ENCODE results near the gene THSD4.

The THSD4 gene

DNA sequence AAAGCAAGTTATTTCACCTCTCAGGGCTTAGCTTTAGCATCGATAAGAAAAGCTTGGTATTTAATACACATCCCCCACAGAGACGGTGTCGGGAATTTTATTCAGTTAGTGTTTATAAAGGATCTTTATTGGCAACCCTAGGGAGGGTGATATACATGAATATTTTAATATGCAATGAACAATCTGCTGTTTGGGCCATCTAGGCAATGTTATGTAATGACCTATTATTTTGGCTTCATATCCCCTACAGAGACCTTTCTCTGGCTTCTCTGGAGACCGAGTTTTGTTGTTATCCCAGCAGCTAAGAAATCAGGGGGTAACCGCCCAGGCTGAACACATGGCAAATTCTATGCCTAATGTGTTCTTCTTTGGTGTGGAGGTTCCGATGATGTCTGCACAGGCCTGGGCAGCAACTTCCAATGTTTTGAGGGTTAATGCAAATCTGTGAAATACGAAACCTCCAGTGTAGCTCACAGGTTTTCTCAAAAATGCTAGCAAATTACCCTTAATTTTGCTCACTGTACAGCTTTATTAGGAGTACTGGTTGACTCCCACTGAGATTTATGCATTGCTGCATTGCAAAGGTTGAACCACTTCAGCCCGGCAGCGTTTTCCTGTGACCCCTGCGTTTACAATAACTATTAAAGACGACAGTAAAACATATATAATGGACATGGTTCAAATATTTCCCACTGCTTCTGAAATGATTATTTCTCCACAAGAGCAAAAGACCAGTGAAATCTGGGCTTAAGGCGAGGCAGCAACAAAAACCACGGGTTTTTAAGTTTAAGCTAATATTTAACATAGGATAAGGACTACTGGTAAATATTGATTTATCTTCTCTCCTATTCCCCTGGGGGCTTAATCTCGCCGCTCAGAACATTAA lies 396.8 kb downstream of the THSD4 start:
- H3K27ac ChIP-seq (ENCODE audit: low read length): no peak overlapping the region
- no peaks in the 10 kb centered on the region for H3K36me3 ChIP-seq (ENCODE audit: control insufficient read depth, low read depth, low read length)
- no peak overlapping the region for H3K4me3 ChIP-seq (ENCODE audit: low read length)
- H3K4me1 ChIP-seq (ENCODE audit: control insufficient read depth, low read depth, low read length): peaks cover 19% of the 10 kb centered on the region
- H3K27me3 ChIP-seq (ENCODE audit: control insufficient read depth, insufficient read depth, low read length): no peaks in the 10 kb centered on the region
- no peak overlapping the region for H3K9ac ChIP-seq (ENCODE audit: low read length)
- no peaks in the 10 kb centered on the region for H3K9me3 ChIP-seq (ENCODE audit: control insufficient read depth, low read depth, low read length)

DNA sequence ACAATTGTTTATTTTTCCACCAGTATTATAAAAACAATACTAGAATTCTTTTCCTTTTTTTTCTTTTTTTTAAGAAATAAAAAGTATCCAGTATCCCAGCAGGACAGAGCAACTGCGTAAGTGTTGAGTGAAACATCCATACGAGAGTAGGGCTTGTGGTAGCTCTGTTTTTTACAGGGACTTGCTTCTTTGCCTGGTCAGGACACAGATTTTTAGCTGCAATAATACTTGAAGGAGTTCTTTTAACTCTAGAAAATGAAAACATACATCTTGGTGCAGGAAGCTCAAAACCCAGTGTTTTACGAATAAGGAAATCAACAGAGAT lies 397.4 kb downstream of the THSD4 start:
- no peak overlapping the region for H3K27ac ChIP-seq (ENCODE audit: low read length)
- no peaks in the 10 kb centered on the region for H3K27me3 ChIP-seq (ENCODE audit: control insufficient read depth, insufficient read depth, low read length)
- H3K36me3 ChIP-seq (ENCODE audit: control insufficient read depth, low read depth, low read length): no peaks in the 10 kb centered on the region
- H3K4me1 ChIP-seq (ENCODE audit: control insufficient read depth, low read depth, low read length): peaks cover 19% of the 10 kb centered on the region
- no peaks in the 10 kb centered on the region for H3K9me3 ChIP-seq (ENCODE audit: control insufficient read depth, low read depth, low read length)
- H3K4me3 ChIP-seq (ENCODE audit: low read length): no peak overlapping the region
- no peak overlapping the region for H3K9ac ChIP-seq (ENCODE audit: low read length)

- peaks cover 19% of the 10 kb centered on the region for H3K4me1 ChIP-seq (ENCODE audit: control insufficient read depth, low read depth, low read length)
- H3K36me3 ChIP-seq (ENCODE audit: control insufficient read depth, low read depth, low read length): no peaks in the 10 kb centered on the region
- no peak overlapping the region for H3K9ac ChIP-seq (ENCODE audit: low read length)
- H3K27me3 ChIP-seq (ENCODE audit: control insufficient read depth, insufficient read depth, low read length): no peaks in the 10 kb centered on the region
- H3K4me3 ChIP-seq (ENCODE audit: low read length): no peak overlapping the region
- H3K9me3 ChIP-seq (ENCODE audit: control insufficient read depth, low read depth, low read length): no peaks in the 10 kb centered on the region
- no peak overlapping the region for H3K27ac ChIP-seq (ENCODE audit: low read length)
Measured at GRCh38 chr15:71515375-71516186, 400.3 kb downstream of the THSD4 start.

GRCh38 chr15:71517751-71518150 lies 402.5 kb downstream of the THSD4 start:
- Histone ChIP-seq H3K9ac (ENCODE audit: low read length) (no peak overlapping the region), H3K4me1 (ENCODE audit: control insufficient read depth, low read depth, low read length) (peaks cover 11% of the 10 kb centered on the region), H3K27me3 (ENCODE audit: control insufficient read depth, insufficient read depth, low read length) (no peaks in the 10 kb centered on the region), H3K27ac (ENCODE audit: low read length) (no peak overlapping the region), H3K4me3 (ENCODE audit: low read length) (no peak overlapping the region), H3K36me3 (ENCODE audit: control insufficient read depth, low read depth, low read length) (no peaks in the 10 kb centered on the region), H3K9me3 (ENCODE audit: control insufficient read depth, low read depth, low read length) (no peaks in the 10 kb centered on the region)

- Histone ChIP-seq H3K36me3 (ENCODE audit: control insufficient read depth, low read depth, low read length) (no peaks in the 10 kb centered on the region), H3K27me3 (ENCODE audit: control insufficient read depth, insufficient read depth, low read length) (no peaks in the 10 kb centered on the region), H3K9ac (ENCODE audit: low read length) (no peak overlapping the region), H3K4me1 (ENCODE audit: control insufficient read depth, low read depth, low read length) (peaks cover 11% of the 10 kb centered on the region), H3K27ac (ENCODE audit: low read length) (no peak overlapping the region), H3K9me3 (ENCODE audit: control insufficient read depth, low read depth, low read length) (no peaks in the 10 kb centered on the region), H3K4me3 (ENCODE audit: low read length) (no peak overlapping the region)
Measured at GRCh38 chr15:71518661-71519060, 403.4 kb downstream of the THSD4 start.

- Histone ChIP-seq H3K4me3 (ENCODE audit: low read length) (no peak overlapping the region), H3K27me3 (ENCODE audit: control insufficient read depth, insufficient read depth, low read length) (no peaks in the 10 kb centered on the region), H3K9ac (ENCODE audit: low read length) (no peak overlapping the region), H3K36me3 (ENCODE audit: control insufficient read depth, low read depth, low read length) (no peaks in the 10 kb centered on the region), H3K4me1 (ENCODE audit: control insufficient read depth, low read depth, low read length) (peaks cover 8% of the 10 kb centered on the region), H3K27ac (ENCODE audit: low read length) (no peak overlapping the region), H3K9me3 (ENCODE audit: control insufficient read depth, low read depth, low read length) (no peaks in the 10 kb centered on the region)
Measured at GRCh38 chr15:71526060-71526820, 411.0 kb downstream of the THSD4 start.

- Histone ChIP-seq H3K4me3 (ENCODE audit: low read length) (no peak overlapping the region), H3K36me3 (ENCODE audit: control insufficient read depth, low read depth, low read length) (no peaks in the 10 kb centered on the region), H3K4me1 (ENCODE audit: control insufficient read depth, low read depth, low read length) (peaks cover 8% of the 10 kb centered on the region), H3K27ac (ENCODE audit: low read length) (no peak overlapping the region), H3K9ac (ENCODE audit: low read length) (no peak overlapping the region), H3K9me3 (ENCODE audit: control insufficient read depth, low read depth, low read length) (no peaks in the 10 kb centered on the region), H3K27me3 (ENCODE audit: control insufficient read depth, insufficient read depth, low read length) (no peaks in the 10 kb centered on the region)
Measured at GRCh38 chr15:71529361-71529760, 414.1 kb downstream of the THSD4 start.

DNA sequence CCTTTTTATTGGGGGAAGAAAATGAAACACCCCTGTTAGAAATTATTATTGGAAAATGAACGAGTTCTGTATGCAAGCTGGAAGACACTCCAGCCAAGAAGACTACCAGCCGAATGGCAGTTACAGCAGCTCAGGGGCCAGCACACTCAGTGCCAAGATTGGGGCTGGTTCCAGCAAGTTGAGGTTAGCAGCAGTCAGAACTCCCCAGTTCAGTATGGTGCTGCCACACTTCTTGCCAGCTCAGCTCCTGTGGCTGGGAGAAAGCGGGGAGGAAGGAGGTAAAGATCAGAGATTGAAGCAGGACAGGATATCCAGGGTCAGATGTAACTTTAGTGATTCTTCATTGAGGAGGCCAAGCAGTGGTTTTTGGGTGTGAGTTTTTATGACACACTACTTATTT lies 414.8 kb downstream of the THSD4 start:
- no peaks in the 10 kb centered on the region for H3K9me3 ChIP-seq (ENCODE audit: control insufficient read depth, low read depth, low read length)
- H3K4me1 ChIP-seq (ENCODE audit: control insufficient read depth, low read depth, low read length): peaks cover 8% of the 10 kb centered on the region
- no peak overlapping the region for H3K27ac ChIP-seq (ENCODE audit: low read length)
- no peak overlapping the region for H3K4me3 ChIP-seq (ENCODE audit: low read length)
- no peaks in the 10 kb centered on the region for H3K27me3 ChIP-seq (ENCODE audit: control insufficient read depth, insufficient read depth, low read length)
- no peaks in the 10 kb centered on the region for H3K36me3 ChIP-seq (ENCODE audit: control insufficient read depth, low read depth, low read length)
- no peak overlapping the region for H3K9ac ChIP-seq (ENCODE audit: low read length)

DNA sequence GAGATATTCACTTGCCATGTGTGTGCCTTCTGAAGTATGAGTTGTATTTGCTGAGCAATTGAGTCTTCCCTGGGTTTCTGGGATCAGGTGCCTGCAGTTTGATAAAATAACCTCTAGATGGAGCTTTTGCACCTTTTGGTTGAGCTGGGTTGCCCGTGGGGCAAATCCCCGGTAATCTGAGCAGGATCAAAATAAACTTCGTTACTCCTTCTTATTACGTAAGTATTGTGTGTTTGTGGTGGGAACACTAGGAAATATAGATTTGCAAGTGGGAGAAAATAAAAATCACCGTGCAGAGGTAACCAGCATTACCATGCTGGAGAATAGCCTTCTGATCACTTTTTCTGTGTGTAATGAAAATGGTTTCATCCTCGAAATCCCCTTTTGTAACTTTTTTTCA lies 417.7 kb downstream of the THSD4 start:
- no peak overlapping the region for H3K27ac ChIP-seq (ENCODE audit: low read length)
- no peaks in the 10 kb centered on the region for H3K4me1 ChIP-seq (ENCODE audit: control insufficient read depth, low read depth, low read length)
- no peak overlapping the region for H3K4me3 ChIP-seq (ENCODE audit: low read length)
- H3K36me3 ChIP-seq (ENCODE audit: control insufficient read depth, low read depth, low read length): no peaks in the 10 kb centered on the region
- no peaks in the 10 kb centered on the region for H3K27me3 ChIP-seq (ENCODE audit: control insufficient read depth, insufficient read depth, low read length)
- H3K9ac ChIP-seq (ENCODE audit: low read length): no peak overlapping the region
- H3K9me3 ChIP-seq (ENCODE audit: control insufficient read depth, low read depth, low read length): no peaks in the 10 kb centered on the region

DNA sequence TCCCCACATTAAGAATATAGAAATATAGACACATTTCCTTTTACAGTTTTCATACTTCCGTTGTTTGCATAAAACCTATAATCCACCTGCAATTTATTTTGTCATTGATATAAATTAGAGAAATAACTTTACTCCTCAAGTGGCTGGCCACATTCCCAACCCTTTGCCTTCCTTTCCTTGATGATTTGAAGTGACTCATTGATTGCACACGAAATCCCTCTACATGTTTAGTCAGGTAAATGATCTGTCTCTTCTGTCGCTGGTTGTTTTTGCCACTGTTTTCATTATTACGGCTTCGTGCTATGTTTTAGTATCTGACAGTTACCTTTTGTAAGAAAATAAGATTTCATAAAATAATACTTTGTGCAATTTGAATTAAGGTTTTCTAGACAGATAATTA lies 422.9 kb downstream of the THSD4 start:
- Histone ChIP-seq H3K4me1 (ENCODE audit: control insufficient read depth, low read depth, low read length) (no peaks in the 10 kb centered on the region), H3K4me3 (ENCODE audit: low read length) (no peak overlapping the region), H3K9me3 (ENCODE audit: control insufficient read depth, low read depth, low read length) (no peaks in the 10 kb centered on the region), H3K9ac (ENCODE audit: low read length) (no peak overlapping the region), H3K27ac (ENCODE audit: low read length) (no peak overlapping the region), H3K27me3 (ENCODE audit: control insufficient read depth, insufficient read depth, low read length) (no peaks in the 10 kb centered on the region), H3K36me3 (ENCODE audit: control insufficient read depth, low read depth, low read length) (no peaks in the 10 kb centered on the region)

DNA sequence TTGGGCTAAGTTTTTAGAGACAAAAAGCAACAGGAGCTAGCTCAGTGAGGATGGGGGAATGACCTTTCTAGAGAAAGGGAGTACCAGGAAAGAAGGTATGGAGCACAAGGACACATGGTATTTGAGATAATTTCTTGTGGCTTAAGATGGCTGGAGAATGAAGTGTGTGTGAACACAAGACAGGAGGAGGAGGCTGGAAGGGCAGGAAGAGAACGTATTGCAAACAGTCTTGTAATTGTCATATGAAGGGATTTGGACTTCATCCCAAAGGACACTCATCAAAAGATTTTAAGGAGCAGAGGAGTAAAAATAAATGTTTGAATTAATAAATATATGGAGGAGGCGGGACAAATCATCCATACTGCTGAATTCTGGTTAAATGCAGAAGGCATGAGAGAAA lies 426.5 kb downstream of the THSD4 start:
- Histone ChIP-seq H3K9ac (ENCODE audit: low read length) (no peak overlapping the region), H3K36me3 (ENCODE audit: control insufficient read depth, low read depth, low read length) (no peaks in the 10 kb centered on the region), H3K27ac (ENCODE audit: low read length) (no peak overlapping the region), H3K4me1 (ENCODE audit: control insufficient read depth, low read depth, low read length) (no peaks in the 10 kb centered on the region), H3K9me3 (ENCODE audit: control insufficient read depth, low read depth, low read length) (no peaks in the 10 kb centered on the region), H3K27me3 (ENCODE audit: control insufficient read depth, insufficient read depth, low read length) (no peaks in the 10 kb centered on the region), H3K4me3 (ENCODE audit: low read length) (no peak overlapping the region)
